ENCODE measurements around the gene SUSD4.

SUSD4 gene

GRCh38 chr1:223334156-223334555, 29.8 kb downstream of the SUSD4 start:
- CTCF ChIA-PET: no interaction called here
- DNase-seq (ENCODE audit: low spot score): no peak
- no peak for TF ChIP-seq CTCF (conservative IDR thresholded peaks at IDR 0.05; ENCODE audit: low read depth)
- POLR2A ChIA-PET (ENCODE audit: low non-redundant PET): no interaction called here
- H3K27ac ChIP-seq: no peak overlapping the region

- POLR2A ChIA-PET (ENCODE audit: low non-redundant PET): no interaction called here
- H3K27ac ChIP-seq: no peak overlapping the region
- no peak for TF ChIP-seq CTCF (conservative IDR thresholded peaks at IDR 0.05; ENCODE audit: low read depth)
- CTCF ChIA-PET: no interaction called here
- DNase-seq (ENCODE audit: low spot score): no peak
These were observed 31.0 kb downstream of the SUSD4 start for GRCh38 chr1:223332997-223333396.

GRCh38 chr1:223331929-223332328, 32.0 kb downstream of the SUSD4 start:
- ChIA-PET CTCF (interaction anchor here (0.7 kb wide), 1 partner anchor 198 kb away, joined by 3 read pairs; no protein-coding TSS in a partner anchor), POLR2A (ENCODE audit: low non-redundant PET) (no interaction called here)
- no peak overlapping the region for H3K27ac ChIP-seq
- no peak for TF ChIP-seq CTCF (conservative IDR thresholded peaks at IDR 0.05; ENCODE audit: low read depth)
- peak; percentile 50 for DNase-seq (ENCODE audit: low spot score)

GRCh38 chr1:223331301-223331700, 32.7 kb downstream of the SUSD4 start:
- DNase-seq (ENCODE audit: low spot score): no peak
- no peak overlapping the region for H3K27ac ChIP-seq
- POLR2A ChIA-PET (ENCODE audit: low non-redundant PET): no interaction called here
- TF ChIP-seq CTCF (conservative IDR thresholded peaks at IDR 0.05; ENCODE audit: low read depth): no peak
- CTCF ChIA-PET: no interaction called here

GRCh38 chr1:223330466-223330865, 33.5 kb downstream of the SUSD4 start:
- CTCF ChIA-PET: no interaction called here
- no peak for DNase-seq (ENCODE audit: low spot score)

GRCh38 chr1:223329664-223330415, 34.1 kb downstream of the SUSD4 start:
- ChIA-PET POLR2A (ENCODE audit: low non-redundant PET) (no interaction called here), CTCF (no interaction called here)
- TF ChIP-seq CTCF (conservative IDR thresholded peaks at IDR 0.05; ENCODE audit: low read depth): no peak

More at GRCh38 chr1:223330466-223330865, 33.5 kb downstream of the SUSD4 start:
- TF ChIP-seq CTCF (conservative IDR thresholded peaks at IDR 0.05; ENCODE audit: low read depth): no peak
- POLR2A ChIA-PET (ENCODE audit: low non-redundant PET): no interaction called here
- no peak overlapping the region for H3K27ac ChIP-seq

More at GRCh38 chr1:223329664-223330415, 34.1 kb downstream of the SUSD4 start:
- no peak for DNase-seq (ENCODE audit: low spot score)
- no peak overlapping the region for H3K27ac ChIP-seq

All from RWPE1 (cell line).